ENCODE results near the gene SPRY1. TPM values are rescaled to one million over a fixed set of nuclear protein-coding genes. Genes with fewer than 3 reads are reported as not detected.

The SPRY1 gene
- polyA plus RNA-seq, 1 donor from 2014 or later: 0.58 TPM

DNA sequence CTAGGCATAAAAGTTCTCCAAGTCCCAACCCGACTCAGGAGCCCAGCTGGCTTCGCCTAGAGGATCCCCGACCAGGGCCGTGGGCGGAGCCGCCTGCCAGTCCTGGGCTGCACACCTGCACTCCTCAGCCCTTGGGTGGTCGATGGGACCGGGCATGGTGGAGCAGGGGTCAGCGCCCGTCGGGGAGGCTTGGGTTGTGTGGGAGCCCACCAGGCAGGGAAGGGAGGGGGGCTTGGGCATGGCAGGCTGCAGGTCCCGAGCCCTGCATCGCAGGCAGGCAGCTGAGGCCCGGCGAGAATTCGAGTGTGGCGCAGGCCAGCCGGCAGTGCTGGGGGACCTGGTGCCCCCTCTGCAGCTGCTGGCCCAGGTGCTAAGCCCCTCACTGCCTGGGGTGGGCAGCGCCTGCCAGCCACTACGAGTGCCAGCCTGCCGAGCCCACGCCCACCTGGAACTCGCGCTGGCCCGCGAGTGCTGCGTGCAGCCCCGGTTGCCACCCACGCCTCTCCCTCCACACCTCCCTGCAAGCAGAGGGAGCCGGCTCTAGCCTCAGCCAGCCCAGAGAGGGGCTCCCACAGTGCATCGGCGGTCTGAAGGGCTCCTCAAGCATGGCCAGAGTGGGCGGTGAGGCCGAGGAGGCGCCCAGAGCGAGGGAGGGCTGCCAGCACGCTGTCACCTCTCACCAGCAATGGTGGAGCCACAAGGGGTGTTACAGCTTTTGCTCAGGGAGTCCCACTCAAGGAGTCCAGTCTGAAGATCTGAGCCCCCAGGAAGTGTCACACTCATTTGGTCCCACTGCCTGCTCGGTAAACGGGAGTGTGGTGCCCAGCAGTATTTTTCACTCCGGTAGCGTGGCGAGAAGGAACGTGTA is 38.9 kb downstream of the SPRY1 start:
- no peak overlapping the region for H2AFZ ChIP-seq (ENCODE audit: low read depth, low read length)

DNA sequence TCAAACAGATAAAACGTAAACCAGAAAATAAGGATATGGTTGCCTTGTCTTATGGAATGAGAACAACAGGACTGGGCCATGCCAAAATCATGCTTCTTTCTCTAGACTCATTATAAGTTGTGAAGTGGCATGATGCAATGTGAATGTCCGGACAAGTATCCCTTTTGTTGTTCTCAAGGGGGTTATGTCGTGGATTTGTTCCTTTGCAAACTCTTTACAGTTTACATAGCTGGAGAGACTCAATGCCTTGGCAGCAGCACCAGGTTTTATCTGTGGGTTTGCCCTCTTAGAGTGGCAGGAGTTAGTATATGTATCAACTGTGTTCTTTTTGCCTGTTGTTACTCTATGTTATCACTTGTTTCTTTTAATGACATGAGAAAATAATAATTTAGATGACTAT is 41.4 kb downstream of the SPRY1 start:
- Histone ChIP-seq H3K27ac (ENCODE audit: low read length) (no peak overlapping the region), H3K79me2 (replicated peaks; ENCODE audit: insufficient read depth, low read length) (no peaks in the 10 kb centered on the region), H3K4me3 (ENCODE audit: low read length) (no peak overlapping the region), H3K9me3 (ENCODE audit: low read length) (no peaks in the 10 kb centered on the region), H3K36me3 (ENCODE audit: insufficient read depth, low read length) (no peaks in the 10 kb centered on the region), H3K4me2 (ENCODE audit: low read length) (no peak overlapping the region), H3K27me3 (ENCODE audit: insufficient read depth, low read depth, low read length) (no peaks in the 10 kb centered on the region), H2AFZ (ENCODE audit: low read depth, low read length) (no peak overlapping the region), H3K9me2 (ENCODE audit: insufficient read depth, low read length) (no peaks in the 10 kb centered on the region), H3F3A (ENCODE audit: insufficient read depth, low read length, poor library complexity, severe bottlenecking) (no peaks in the 10 kb centered on the region), H4K20me1 (ENCODE audit: insufficient read depth) (no peaks in the 10 kb centered on the region), H3K9ac (ENCODE audit: low read length) (no peak overlapping the region)
- TF ChIP-seq POLR2AphosphoS5 (IDR thresholded peaks at IDR 0.05) (no peak), TAF1 (IDR thresholded peaks at IDR 0.05; ENCODE audit: low read depth) (no peak), MXI1 (conservative IDR thresholded peaks at IDR 0.05; ENCODE audit: poor library complexity, severe bottlenecking) (no peak), EZH2 (IDR thresholded peaks at IDR 0.05; ENCODE audit: borderline replicate concordance, insufficient read depth, low read length, poor library complexity, severe bottlenecking) (no peak), EP300 (conservative IDR thresholded peaks at IDR 0.05; ENCODE audit: poor library complexity, severe bottlenecking) (no peak), SMC3 (conservative IDR thresholded peaks at IDR 0.05; ENCODE audit: poor library complexity) (no peak), RAD21 (conservative IDR thresholded peaks at IDR 0.05) (no peak)
- TF ChIP-seq, protein P1, sequence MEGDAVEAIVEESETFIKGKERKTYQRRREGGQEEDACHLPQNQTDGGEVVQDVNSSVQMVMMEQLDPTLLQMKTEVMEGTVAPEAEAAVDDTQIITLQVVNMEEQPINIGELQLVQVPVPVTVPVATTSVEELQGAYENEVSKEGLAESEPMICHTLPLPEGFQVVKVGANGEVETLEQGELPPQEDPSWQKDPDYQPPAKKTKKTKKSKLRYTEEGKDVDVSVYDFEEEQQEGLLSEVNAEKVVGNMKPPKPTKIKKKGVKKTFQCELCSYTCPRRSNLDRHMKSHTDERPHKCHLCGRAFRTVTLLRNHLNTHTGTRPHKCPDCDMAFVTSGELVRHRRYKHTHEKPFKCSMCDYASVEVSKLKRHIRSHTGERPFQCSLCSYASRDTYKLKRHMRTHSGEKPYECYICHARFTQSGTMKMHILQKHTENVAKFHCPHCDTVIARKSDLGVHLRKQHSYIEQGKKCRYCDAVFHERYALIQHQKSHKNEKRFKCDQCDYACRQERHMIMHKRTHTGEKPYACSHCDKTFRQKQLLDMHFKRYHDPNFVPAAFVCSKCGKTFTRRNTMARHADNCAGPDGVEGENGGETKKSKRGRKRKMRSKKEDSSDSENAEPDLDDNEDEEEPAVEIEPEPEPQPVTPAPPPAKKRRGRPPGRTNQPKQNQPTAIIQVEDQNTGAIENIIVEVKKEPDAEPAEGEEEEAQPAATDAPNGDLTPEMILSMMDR (IDR thresholded peaks at IDR 0.05; ENCODE audit: poor library complexity, severe bottlenecking): no peak
- TF ChIP-seq, protein P2, sequence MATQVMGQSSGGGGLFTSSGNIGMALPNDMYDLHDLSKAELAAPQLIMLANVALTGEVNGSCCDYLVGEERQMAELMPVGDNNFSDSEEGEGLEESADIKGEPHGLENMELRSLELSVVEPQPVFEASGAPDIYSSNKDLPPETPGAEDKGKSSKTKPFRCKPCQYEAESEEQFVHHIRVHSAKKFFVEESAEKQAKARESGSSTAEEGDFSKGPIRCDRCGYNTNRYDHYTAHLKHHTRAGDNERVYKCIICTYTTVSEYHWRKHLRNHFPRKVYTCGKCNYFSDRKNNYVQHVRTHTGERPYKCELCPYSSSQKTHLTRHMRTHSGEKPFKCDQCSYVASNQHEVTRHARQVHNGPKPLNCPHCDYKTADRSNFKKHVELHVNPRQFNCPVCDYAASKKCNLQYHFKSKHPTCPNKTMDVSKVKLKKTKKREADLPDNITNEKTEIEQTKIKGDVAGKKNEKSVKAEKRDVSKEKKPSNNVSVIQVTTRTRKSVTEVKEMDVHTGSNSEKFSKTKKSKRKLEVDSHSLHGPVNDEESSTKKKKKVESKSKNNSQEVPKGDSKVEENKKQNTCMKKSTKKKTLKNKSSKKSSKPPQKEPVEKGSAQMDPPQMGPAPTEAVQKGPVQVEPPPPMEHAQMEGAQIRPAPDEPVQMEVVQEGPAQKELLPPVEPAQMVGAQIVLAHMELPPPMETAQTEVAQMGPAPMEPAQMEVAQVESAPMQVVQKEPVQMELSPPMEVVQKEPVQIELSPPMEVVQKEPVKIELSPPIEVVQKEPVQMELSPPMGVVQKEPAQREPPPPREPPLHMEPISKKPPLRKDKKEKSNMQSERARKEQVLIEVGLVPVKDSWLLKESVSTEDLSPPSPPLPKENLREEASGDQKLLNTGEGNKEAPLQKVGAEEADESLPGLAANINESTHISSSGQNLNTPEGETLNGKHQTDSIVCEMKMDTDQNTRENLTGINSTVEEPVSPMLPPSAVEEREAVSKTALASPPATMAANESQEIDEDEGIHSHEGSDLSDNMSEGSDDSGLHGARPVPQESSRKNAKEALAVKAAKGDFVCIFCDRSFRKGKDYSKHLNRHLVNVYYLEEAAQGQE (IDR thresholded peaks at IDR 0.05; ENCODE audit: borderline replicate concordance): no peak

More for the DNA sequence above, 38.9 kb downstream of the SPRY1 start:
- Histone ChIP-seq H3K4me3 (ENCODE audit: low read length) (no peak overlapping the region), H3K36me3 (ENCODE audit: insufficient read depth, low read length) (no peaks in the 10 kb centered on the region), H3K27me3 (ENCODE audit: insufficient read depth, low read depth, low read length) (no peaks in the 10 kb centered on the region), H3F3A (ENCODE audit: insufficient read depth, low read length, poor library complexity, severe bottlenecking) (no peaks in the 10 kb centered on the region), H3K27ac (ENCODE audit: low read length) (no peak overlapping the region), H4K20me1 (ENCODE audit: insufficient read depth) (no peaks in the 10 kb centered on the region), H3K79me2 (replicated peaks; ENCODE audit: insufficient read depth, low read length) (no peaks in the 10 kb centered on the region), H3K9me3 (ENCODE audit: low read length) (no peaks in the 10 kb centered on the region), H3K4me2 (ENCODE audit: low read length) (no peak overlapping the region), H3K9me2 (ENCODE audit: insufficient read depth, low read length) (no peaks in the 10 kb centered on the region), H3K9ac (ENCODE audit: low read length) (no peak overlapping the region)
- TF ChIP-seq, protein P1 (IDR thresholded peaks at IDR 0.05; ENCODE audit: poor library complexity, severe bottlenecking): no peak
- no peak for TF ChIP-seq RAD21 (conservative IDR thresholded peaks at IDR 0.05)
